ENCODE results near the gene CASP9. TPM values are rescaled to one million over a fixed set of nuclear protein-coding genes. Genes with fewer than 3 reads are reported as not detected.

CASP9 gene
- total RNA-seq, 6 experiments from 2014 or later, result 2.3 to 9.0 (median 8.2) TPM

GRCh38 chr1:15446212-15446611 lies 77.8 kb downstream of the CASP9 start:
- Histone ChIP-seq H3K9me3 (no peaks in the 10 kb centered on the region), H3K4me3 (no peak overlapping the region), H3K27me3 (no peaks in the 10 kb centered on the region), H3K27ac (no peak overlapping the region), H3K4me1 (no peaks in the 10 kb centered on the region), H3K36me3 (no peaks in the 10 kb centered on the region)
- intact Hi-C loops (cut with DNase I), result no loop called here
- TF ChIP-seq CTCF (IDR thresholded peaks at IDR 0.05), result no peak
- no peak for TF ChIP-seq POLR2A (IDR thresholded peaks at IDR 0.05)
- DNase-seq (no peak), ATAC-seq (no peak)
- WGBS (ENCODE audit: insufficient coverage, low coverage, low lambda C conversion rate, missing lambda C conversion rate), result no CpG with 5 or more reads among the region's 4 CpGs

GRCh38 chr1:15445390-15446122 lies 78.5 kb downstream of the CASP9 start:
- no peak for ATAC-seq
- no peak for DNase-seq
- WGBS (ENCODE audit: insufficient coverage, low coverage, low lambda C conversion rate, missing lambda C conversion rate), result 46% methylated on average over 2 of the region's 14 CpGs
- H3K27ac ChIP-seq, result no peak overlapping the region
- no peaks in the 10 kb centered on the region for H3K9me3 ChIP-seq
- intact Hi-C loops (cut with DNase I), result no loop called here
- H3K36me3 ChIP-seq, result no peaks in the 10 kb centered on the region
- H3K4me3 ChIP-seq, result no peak overlapping the region
- H3K4me1 ChIP-seq, result no peaks in the 10 kb centered on the region
- H3K27me3 ChIP-seq, result no peaks in the 10 kb centered on the region
- no peak for TF ChIP-seq CTCF (IDR thresholded peaks at IDR 0.05)
- TF ChIP-seq POLR2A (IDR thresholded peaks at IDR 0.05), result no peak

DNA sequence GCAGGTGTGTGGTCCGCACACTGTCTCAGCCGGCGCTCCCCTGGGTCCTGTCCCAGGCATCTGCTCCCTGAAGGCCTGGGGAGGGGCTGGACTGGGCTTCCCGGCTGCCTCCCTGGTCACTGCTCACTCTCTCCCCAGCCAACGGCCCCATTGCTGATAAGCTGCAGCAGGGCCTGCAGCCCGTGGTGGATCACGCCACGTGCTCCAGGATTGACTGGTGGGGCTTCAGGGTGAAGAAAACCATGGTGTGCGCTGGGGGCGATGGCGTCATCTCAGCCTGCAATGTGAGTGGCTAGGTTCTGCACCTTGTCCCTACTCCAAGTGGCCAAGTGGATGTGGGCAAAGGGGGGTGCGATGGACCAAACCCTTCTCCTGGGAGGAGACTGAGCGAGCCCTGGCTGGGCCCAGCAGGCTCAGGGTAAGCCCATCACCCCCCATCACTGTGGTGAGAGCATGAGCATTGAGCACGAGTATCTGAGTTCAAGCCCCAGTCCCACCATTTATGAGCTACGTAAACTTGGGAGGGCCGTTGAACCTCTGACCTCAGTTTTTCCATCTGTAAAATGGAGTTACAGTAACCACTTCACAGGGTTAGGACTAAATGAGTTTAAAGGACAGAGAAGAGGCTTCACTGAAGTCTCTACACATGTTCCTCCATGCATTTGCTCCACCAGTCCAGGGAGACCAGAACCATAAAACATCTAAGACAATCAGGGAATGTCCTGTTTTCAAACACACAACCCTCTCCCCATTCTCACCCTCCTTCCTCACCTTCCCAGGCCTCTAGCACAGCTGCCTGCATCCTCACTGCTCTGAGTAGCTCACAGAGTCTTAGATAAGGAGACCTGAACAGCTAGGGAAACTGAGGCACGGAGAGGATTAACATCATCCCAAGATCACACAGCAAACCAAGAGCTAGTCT lies 79.3 kb downstream of the CASP9 start:
- TF ChIP-seq POLR2A (IDR thresholded peaks at IDR 0.05), result no peak
- no peak for TF ChIP-seq CTCF (IDR thresholded peaks at IDR 0.05)
- 64% methylated on average over 3 of the region's 17 CpGs for WGBS (ENCODE audit: insufficient coverage, low coverage, low lambda C conversion rate, missing lambda C conversion rate)
- H3K27me3 ChIP-seq, result no peaks in the 10 kb centered on the region
- H3K9me3 ChIP-seq, result no peaks in the 10 kb centered on the region
- no peak overlapping the region for H3K4me3 ChIP-seq
- H3K36me3 ChIP-seq, result no peaks in the 10 kb centered on the region
- ATAC-seq (no peak), DNase-seq (no peak)
- no peaks in the 10 kb centered on the region for H3K4me1 ChIP-seq
- intact Hi-C loops (cut with DNase I), result no loop called here
- H3K27ac ChIP-seq, result no peak overlapping the region

DNA sequence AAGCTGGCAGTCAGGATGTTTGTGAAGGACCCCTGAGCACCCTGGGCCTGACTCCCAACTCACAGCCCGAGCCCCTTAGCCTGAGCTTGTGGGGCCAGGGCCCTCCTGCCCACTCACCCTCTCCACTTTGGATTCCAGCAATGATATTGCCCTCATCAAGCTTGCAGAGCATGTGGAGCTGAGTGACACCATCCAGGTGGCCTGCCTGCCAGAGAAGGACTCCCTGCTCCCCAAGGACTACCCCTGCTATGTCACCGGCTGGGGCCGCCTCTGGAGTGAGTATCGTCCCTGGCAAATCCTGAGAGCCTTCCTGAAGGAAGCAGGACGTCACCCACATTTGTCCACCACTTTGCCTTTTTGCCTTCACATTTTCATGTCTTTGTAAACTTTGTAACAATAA lies 80.7 kb downstream of the CASP9 start:
- DNase-seq, result no peak
- intact Hi-C loops (cut with DNase I), result no loop called here
- TF ChIP-seq POLR2A (IDR thresholded peaks at IDR 0.05) (no peak), CTCF (IDR thresholded peaks at IDR 0.05) (no peak)
- WGBS (ENCODE audit: insufficient coverage, low coverage, low lambda C conversion rate, missing lambda C conversion rate), result 62% methylated on average over 4 of the region's 5 CpGs
- H3K27me3 ChIP-seq, result no peaks in the 10 kb centered on the region
- no peak overlapping the region for H3K4me3 ChIP-seq
- no peaks in the 10 kb centered on the region for H3K9me3 ChIP-seq
- no peaks in the 10 kb centered on the region for H3K4me1 ChIP-seq
- no peak overlapping the region for H3K27ac ChIP-seq
- no peak for ATAC-seq
- H3K36me3 ChIP-seq, result no peaks in the 10 kb centered on the region
